Activated T-cell treated with anti-CD3 and anti-CD28 coated beads for 1 hour (primary cell): Measurements from ENCODE around the gene SPATA33.
A peak's percentile ranks its signal among the peaks of the same experiment; 100 is the strongest.

ENCODE experiments used
- DNase-seq: peaks from one replicate; pipeline ENCODE4 v3.0.0-alpha.2; 2020; ENCODE audit warnings: low read depth

The SPATA33 gene

GRCh38 chr16:89657442-89658220 lies at the start of gene SPATA33, which contains the start of gene CHMP1A:
TSS of gene SPATA33 (plus strand) at chr16:89657836. CDS start at chr16:89657912, 76 bp downstream.
TSS of gene CHMP1A (minus strand) at chr16:89657708. CDS start at chr16:89657588, 120 bp downstream.
- peak; percentile 89 for DNase-seq

- DNase-seq: no peak
Measured at GRCh38 chr16:89607937-89608740, 49.5 kb upstream of the SPATA33 start.

GRCh38 chr16:89610108-89610453 lies 47.6 kb upstream of the SPATA33 start:
- no peak for DNase-seq

GRCh38 chr16:89612415-89613166 lies 45.0 kb upstream of the SPATA33 start:
- no peak for DNase-seq

- DNase-seq: no peak
Measured at GRCh38 chr16:89613231-89613953, 44.2 kb upstream of the SPATA33 start, which contains the start of gene DPEP1. TSS of gene DPEP1 (plus strand) at chr16:89613642. CDS start at chr16:89630411, 16,769 bp downstream.

GRCh38 chr16:89613954-89614459 lies 43.6 kb upstream of the SPATA33 start:
- no peak for DNase-seq

GRCh38 chr16:89615176-89615575 lies 42.5 kb upstream of the SPATA33 start:
- no peak for DNase-seq

GRCh38 chr16:89615596-89616090 lies 42.0 kb upstream of the SPATA33 start:
- DNase-seq: no peak

- DNase-seq: no peak
Measured at GRCh38 chr16:89616623-89617022, 41.0 kb upstream of the SPATA33 start.

GRCh38 chr16:89617036-89617435 lies 40.6 kb upstream of the SPATA33 start:
- DNase-seq: no peak

GRCh38 chr16:89618109-89618998 lies 39.3 kb upstream of the SPATA33 start:
- DNase-seq: no peak

- no peak for DNase-seq
Measured at GRCh38 chr16:89619840-89620239, 37.8 kb upstream of the SPATA33 start.

GRCh38 chr16:89620406-89620841 lies 37.2 kb upstream of the SPATA33 start:
- DNase-seq: no peak

GRCh38 chr16:89621136-89621697 lies 36.4 kb upstream of the SPATA33 start:
- no peak for DNase-seq

- no peak for DNase-seq
Measured at GRCh38 chr16:89621698-89622409, 35.8 kb upstream of the SPATA33 start.

- no peak for DNase-seq
Measured at GRCh38 chr16:89623511-89624261, 34.0 kb upstream of the SPATA33 start.

GRCh38 chr16:89624777-89625761 lies 32.6 kb upstream of the SPATA33 start:
- no peak for DNase-seq
